Measurements from ENCODE around the gene LIN52. TPM values are rescaled to one million over a fixed set of nuclear protein-coding genes. Genes with fewer than 3 reads are reported as not detected.

The LIN52 gene
- total RNA-seq, 1 donor from 2014 or later, result 8.4 TPM

GRCh38 chr14:74242021-74242779 is 157.4 kb downstream of the LIN52 start:
- Histone ChIP-seq H3K27me3 (ENCODE audit: control insufficient read depth, insufficient read depth, low read length) (peaks cover 68% of the 10 kb centered on the region), H3K4me3 (ENCODE audit: low read depth, low read length) (no peak overlapping the region), H3K36me3 (ENCODE audit: control insufficient read depth, insufficient read depth, low read length) (no peaks in the 10 kb centered on the region)
- no peak for TF ChIP-seq CTCF (IDR thresholded peaks at IDR 0.05; ENCODE audit: insufficient read depth, low read length, severe bottlenecking)
- FAIRE-seq (no peak), DNase-seq (ENCODE audit: low read depth) (no peak)

- DNase-seq (ENCODE audit: low read depth) (no peak), FAIRE-seq (no peak)
- Histone ChIP-seq H3K27me3 (ENCODE audit: control insufficient read depth, insufficient read depth, low read length) (peaks cover 65% of the 10 kb centered on the region), H3K4me3 (ENCODE audit: low read depth, low read length) (no peak overlapping the region), H3K36me3 (ENCODE audit: control insufficient read depth, insufficient read depth, low read length) (no peaks in the 10 kb centered on the region)
- TF ChIP-seq CTCF (IDR thresholded peaks at IDR 0.05; ENCODE audit: insufficient read depth, low read length, severe bottlenecking), result no peak
Observed at GRCh38 chr14:74242780-74243042, 158.0 kb downstream of the LIN52 start.

GRCh38 chr14:74243051-74243450 is 158.3 kb downstream of the LIN52 start:
- H3K27me3 ChIP-seq (ENCODE audit: control insufficient read depth, insufficient read depth, low read length), result peaks cover 65% of the 10 kb centered on the region
- H3K36me3 ChIP-seq (ENCODE audit: control insufficient read depth, insufficient read depth, low read length), result no peaks in the 10 kb centered on the region
- DNase-seq (ENCODE audit: low read depth), result no peak
- H3K4me3 ChIP-seq (ENCODE audit: low read depth, low read length), result no peak overlapping the region
- FAIRE-seq, result no peak
- no peak for TF ChIP-seq CTCF (IDR thresholded peaks at IDR 0.05; ENCODE audit: insufficient read depth, low read length, severe bottlenecking)

GRCh38 chr14:74244115-74244514 is 159.4 kb downstream of the LIN52 start:
- H3K27me3 ChIP-seq (ENCODE audit: control insufficient read depth, insufficient read depth, low read length), result peaks cover 54% of the 10 kb centered on the region
- no peaks in the 10 kb centered on the region for H3K36me3 ChIP-seq (ENCODE audit: control insufficient read depth, insufficient read depth, low read length)
- TF ChIP-seq CTCF (IDR thresholded peaks at IDR 0.05; ENCODE audit: insufficient read depth, low read length, severe bottlenecking), result no peak
- no peak for DNase-seq (ENCODE audit: low read depth)
- no peak for FAIRE-seq
- no peak overlapping the region for H3K4me3 ChIP-seq (ENCODE audit: low read depth, low read length)

GRCh38 chr14:74245292-74245691 is 160.5 kb downstream of the LIN52 start:
- FAIRE-seq (no peak), DNase-seq (ENCODE audit: low read depth) (no peak)
- Histone ChIP-seq H3K4me3 (ENCODE audit: low read depth, low read length) (no peak overlapping the region), H3K36me3 (ENCODE audit: control insufficient read depth, insufficient read depth, low read length) (no peaks in the 10 kb centered on the region), H3K27me3 (ENCODE audit: control insufficient read depth, insufficient read depth, low read length) (peaks cover 45% of the 10 kb centered on the region)
- TF ChIP-seq CTCF (IDR thresholded peaks at IDR 0.05; ENCODE audit: insufficient read depth, low read length, severe bottlenecking), result no peak

GRCh38 chr14:74246542-74246941 is 161.8 kb downstream of the LIN52 start:
- no peak for DNase-seq (ENCODE audit: low read depth)
- TF ChIP-seq CTCF (IDR thresholded peaks at IDR 0.05; ENCODE audit: insufficient read depth, low read length, severe bottlenecking), result no peak
- Histone ChIP-seq H3K4me3 (ENCODE audit: low read depth, low read length) (no peak overlapping the region), H3K27me3 (ENCODE audit: control insufficient read depth, insufficient read depth, low read length) (peaks cover 33% of the 10 kb centered on the region), H3K36me3 (ENCODE audit: control insufficient read depth, insufficient read depth, low read length) (no peaks in the 10 kb centered on the region)
- no peak for FAIRE-seq
